ENCODE measurements around the gene RBP3.

Gene RBP3

DNA sequence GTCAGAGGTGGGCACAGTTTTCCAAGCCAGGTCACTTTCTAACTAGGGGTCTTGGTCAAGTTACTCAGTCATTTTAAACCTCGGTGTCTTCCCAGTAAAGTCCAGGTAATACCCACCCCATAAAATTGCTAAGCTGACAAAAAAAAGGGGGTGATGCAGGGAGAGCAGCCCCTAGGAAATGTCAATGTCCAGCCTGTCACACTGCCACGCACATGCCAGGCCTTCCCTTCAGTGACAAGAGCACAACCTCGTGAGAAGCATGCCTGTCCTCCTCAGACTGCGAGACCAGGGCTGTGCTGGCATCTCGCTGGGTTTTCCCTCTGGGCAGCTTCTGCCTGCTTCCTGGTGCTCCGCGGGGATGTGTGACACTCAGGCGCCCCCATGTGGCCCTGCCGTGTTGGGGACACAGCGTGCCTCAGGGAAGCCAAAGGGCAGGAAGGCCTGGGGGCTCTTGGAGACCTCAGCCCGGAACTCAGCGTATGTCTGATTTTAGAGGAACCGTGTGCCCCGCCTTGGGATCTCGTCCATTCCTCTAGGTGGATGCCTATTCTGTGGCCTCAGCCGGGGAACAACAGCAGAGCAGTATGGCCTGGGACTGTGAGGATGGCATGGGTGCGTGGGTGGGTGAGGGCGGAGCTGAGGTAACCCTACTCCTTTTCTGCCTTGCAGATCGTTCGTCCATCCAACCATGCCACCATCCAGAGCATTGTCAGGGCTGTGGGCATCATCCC is 36.1 kb upstream of the RBP3 start (continued):
- TF ChIP-seq ZNF48 (tag by site-specific recombination; IDR thresholded peaks at IDR 0.05) = no peak
- TF ChIP-seq PATZ1 (tag by site-specific recombination; IDR thresholded peaks at IDR 0.05) = peak; percentile 37; the same call in 1 of the 2 replicates
- no peak for TF ChIP-seq ZNF10 (tag by site-specific recombination; IDR thresholded peaks at IDR 0.05)
- TF ChIP-seq INSM2 (tag by site-specific recombination; IDR thresholded peaks at IDR 0.05) = 0 out of 2 replicates have a peak, but pooled peaks have one; percentile 64
- TF ChIP-seq ZNF335 (tag by site-specific recombination; conservative IDR thresholded peaks at IDR 0.05) = peak; percentile 69

DNA sequence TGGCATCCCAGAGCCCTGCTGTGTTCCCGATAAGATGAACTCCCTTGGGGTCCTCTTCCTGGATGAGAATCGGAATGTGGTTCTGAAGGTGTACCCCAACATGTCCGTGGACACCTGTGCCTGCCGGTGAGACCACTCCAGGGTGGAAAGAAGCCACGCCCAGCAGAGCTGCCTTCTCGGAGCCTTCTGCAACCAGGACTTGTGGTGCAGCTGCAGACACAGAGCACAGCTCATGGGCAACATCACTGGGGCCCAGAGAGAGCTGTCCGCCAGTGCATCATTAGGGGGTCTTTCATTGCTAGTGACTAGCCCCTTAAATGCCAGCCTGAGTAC is 35.5 kb upstream of the RBP3 start:
- no peaks in the 10 kb centered on the region for H3K9me3 ChIP-seq (ENCODE audit: control insufficient read depth, insufficient read depth, low read depth, low read length)
- POLR2A ChIA-PET = no interaction called here
- H3K36me3 ChIP-seq (ENCODE audit: control insufficient read depth in 2 of 2, insufficient read depth in 1 of 2, low read length in 2 of 2) = no peaks in the 10 kb centered on the region
- no peaks in the 10 kb centered on the region for H3K4me1 ChIP-seq (ENCODE audit: control insufficient read depth, insufficient read depth, low read length)
- H3K27ac ChIP-seq (ENCODE audit: extremely low read depth, low read depth, low read length) = no peak overlapping the region
- CTCF ChIA-PET = interaction anchor here (0.6 to 8.1 kb wide), 23 partner anchors 8 to 318 kb away, joined by 3 to 131 read pairs (median 4); no protein-coding TSS in a partner anchor
- H3K4me3 ChIP-seq (ENCODE audit: low read depth, low read length) = no peak overlapping the region
- TF ChIP-seq ZNF362 (tag by site-specific recombination; IDR thresholded peaks at IDR 0.05) (no peak), ZNF664 (tag by site-specific recombination; IDR thresholded peaks at IDR 0.05) (no peak), ZBTB49 (tag by site-specific recombination; IDR thresholded peaks at IDR 0.05; ENCODE audit: low read depth) (no peak), HOXD13 (CRISPR knock-in tag; IDR thresholded peaks at IDR 0.05; ENCODE audit: borderline replicate concordance) (no peak), ZNF658 (tag by site-specific recombination; IDR thresholded peaks at IDR 0.05) (no peak), ZNF654 (tag by site-specific recombination; IDR thresholded peaks at IDR 0.05; ENCODE audit: low read depth) (no peak), ZNF518A (tag by site-specific recombination; conservative IDR thresholded peaks at IDR 0.05; ENCODE audit: low read depth) (no peak), ZNF138 (tag by site-specific recombination; IDR thresholded peaks at IDR 0.05; ENCODE audit: borderline replicate concordance) (no peak), ZNF670 (tag by site-specific recombination; IDR thresholded peaks at IDR 0.05; ENCODE audit: low read depth) (no peak), ZNF24 (tag by site-specific recombination; IDR thresholded peaks at IDR 0.05) (no peak), ZNF10 (tag by site-specific recombination; IDR thresholded peaks at IDR 0.05) (no peak), ZNF302 (tag by site-specific recombination; IDR thresholded peaks at IDR 0.05; ENCODE audit: low read depth) (no peak), ZBTB44 (tag by site-specific recombination; IDR thresholded peaks at IDR 0.05) (no peak)
- TF ChIP-seq, protein P1, sequence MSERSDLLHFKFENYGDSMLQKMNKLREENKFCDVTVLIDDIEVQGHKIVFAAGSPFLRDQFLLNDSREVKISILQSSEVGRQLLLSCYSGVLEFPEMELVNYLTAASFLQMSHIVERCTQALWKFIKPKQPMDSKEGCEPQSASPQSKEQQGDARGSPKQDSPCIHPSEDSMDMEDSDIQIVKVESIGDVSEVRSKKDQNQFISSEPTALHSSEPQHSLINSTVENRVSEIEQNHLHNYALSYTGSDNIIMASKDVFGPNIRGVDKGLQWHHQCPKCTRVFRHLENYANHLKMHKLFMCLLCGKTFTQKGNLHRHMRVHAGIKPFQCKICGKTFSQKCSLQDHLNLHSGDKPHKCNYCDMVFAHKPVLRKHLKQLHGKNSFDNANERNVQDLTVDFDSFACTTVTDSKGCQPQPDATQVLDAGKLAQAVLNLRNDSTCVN (tag by site-specific recombination; optimal IDR thresholded peaks at IDR 0.05) = no peak

Data from HEK293 (cell line).